Uterus (tissue), 4 donors: ENCODE results near the gene IFT22. TPM values are rescaled to one million over a fixed set of nuclear protein-coding genes. Genes with fewer than 3 reads are reported as not detected.
A peak's percentile ranks its signal among the peaks of the same experiment; 100 is the strongest.
"Not testable (repeated sequence)": the region's sequence is repeated elsewhere in the genome, so short reads cannot be mapped to it uniquely, and the experiment has no call there.

Experiments
- DNase-seq, 2 donors: peaks; one replicate each; pipeline ENCODE4 v3.0.0-alpha.2; 2019 to 2020
- H3K27ac ChIP-seq, 2 donors: fragments of 200-600 bp; sonication (generic); 1 replicate in 1 of 2; 2 replicates in 1 of 2; pipeline ENCODE4 v1.5.1; 2016 to 2018
- H3K27me3 ChIP-seq, 2 donors: fragments of 200-600 bp; sonication (generic); one replicate each; pipeline ENCODE4 v1.5.1; 2018 to 2019; ENCODE audit warnings: control low read depth in 1 of 2
- H3K36me3 ChIP-seq, 2 donors: fragments of 200-600 bp; sonication (generic); one replicate each; pipeline ENCODE4 v1.5.1; 2019; ENCODE audit warnings: control low read depth in 1 of 2
- H3K4me1 ChIP-seq, 2 donors: fragments of 200-600 bp; sonication (generic); one replicate each; pipeline ENCODE4 v1.5.1; 2018 to 2019; ENCODE audit warnings: control low read depth in 1 of 2
- H3K4me3 ChIP-seq, 2 donors: fragments of 200-600 bp; sonication (generic); 1 replicate in 1 of 2; 2 replicates in 1 of 2; pipeline ENCODE4 v1.5.1; 2018 to 2019; ENCODE audit warnings: mild to moderate bottlenecking in 1 of 2
- H3K9me3 ChIP-seq, 2 donors: fragments of 200-600 bp; sonication (generic); one replicate each; pipeline ENCODE4 v1.5.1; 2019; ENCODE audit warnings: control low read depth in 1 of 2
- POLR2A ChIP-seq, 2 donors: fragments of 450-650 bp; IDR thresholded peaks; one replicate each; pipeline ENCODE4 v1.6.1; 2016; ENCODE audit warnings: antibody characterized with exemption in 2 of 2, mild to moderate bottlenecking in 1 of 2, moderate library complexity in 1 of 2
- intact Hi-C: fragments of 100-400 bp; cut with DNase I; formaldehyde crosslinking; loops from one replicate; pipeline ENCODE4 v1.15.1; 2023; ENCODE audit warnings: low total_unique reads
- total RNA-seq, 4 donors: library from RNA; depleted of rRNA in 3 of 4; stranded (reverse); fragments of >200 nt in 3 of 4; gene quantifications; one replicate each; pipeline versions ENCODE4 v1.1.0 to v1.2.4, GENCODE V29; 2014 to 2023
- TF ChIP-seq, protein P1 (sequence below), 4 experiments: fragments of 200-600 bp in 2 of 4; fragments of 450-650 bp in 2 of 4; sonication (generic) in 2 of 4; IDR thresholded peaks; one replicate each; pipeline ENCODE4 v1.5.1; 2016 to 2019; ENCODE audit warnings: antibody characterized with exemption in 4 of 4, mild to moderate bottlenecking in 2 of 4, moderate library complexity in 1 of 4
- donor health status: DM: yes; HTN: yes; CAD: no.

The IFT22 gene
- total RNA-seq, 4 donors from 2014 or later = 7.1 to 43.5 (median 27.6) TPM

DNA sequence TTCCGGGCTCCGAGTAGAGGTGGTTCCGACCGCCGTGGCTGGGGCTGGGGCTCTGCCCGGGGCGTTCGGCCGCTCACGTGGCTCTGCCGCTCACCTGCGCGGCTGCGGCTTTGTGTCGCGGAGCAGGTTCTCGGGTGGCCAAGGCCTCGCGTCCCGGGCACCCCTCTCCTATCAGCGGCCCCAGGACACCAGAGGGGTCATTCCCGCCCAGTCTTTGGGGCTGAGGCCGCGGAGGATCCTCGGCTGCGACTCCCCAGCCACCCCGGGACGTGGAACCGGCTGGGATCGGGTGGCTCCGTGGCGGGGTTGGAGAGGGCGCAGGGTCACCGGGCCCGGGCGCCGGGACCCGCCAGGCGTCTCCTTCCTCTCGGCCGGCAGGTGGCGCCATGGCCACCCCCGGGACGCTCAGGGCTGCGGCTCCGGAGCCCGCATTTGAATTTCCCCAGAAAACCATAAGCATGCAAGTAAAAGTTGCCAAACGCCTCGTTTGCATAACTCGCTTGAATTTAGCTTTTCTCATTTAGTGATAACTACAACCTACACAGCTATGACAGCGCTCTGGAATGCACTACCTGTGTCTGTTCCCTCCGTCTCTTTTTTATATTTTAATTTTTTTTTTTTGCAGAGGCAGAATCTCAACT, 42.2 kb upstream of the IFT22 start:
- Histone ChIP-seq H3K4me3 (peak overlapping the region; percentile 37 to 46), H3K27ac (no peak overlapping the region), H3K27me3 (peaks cover 0 to 3% of the 10 kb centered on the region in 2 donors), H3K4me1 (no peaks in the 10 kb centered on the region), H3K9me3 (no peaks in the 10 kb centered on the region), H3K36me3 (no peaks in the 10 kb centered on the region)
- intact Hi-C loops = no loop called here
- DNase-seq = peak; percentile 22 to 40
- TF ChIP-seq, protein P1, sequence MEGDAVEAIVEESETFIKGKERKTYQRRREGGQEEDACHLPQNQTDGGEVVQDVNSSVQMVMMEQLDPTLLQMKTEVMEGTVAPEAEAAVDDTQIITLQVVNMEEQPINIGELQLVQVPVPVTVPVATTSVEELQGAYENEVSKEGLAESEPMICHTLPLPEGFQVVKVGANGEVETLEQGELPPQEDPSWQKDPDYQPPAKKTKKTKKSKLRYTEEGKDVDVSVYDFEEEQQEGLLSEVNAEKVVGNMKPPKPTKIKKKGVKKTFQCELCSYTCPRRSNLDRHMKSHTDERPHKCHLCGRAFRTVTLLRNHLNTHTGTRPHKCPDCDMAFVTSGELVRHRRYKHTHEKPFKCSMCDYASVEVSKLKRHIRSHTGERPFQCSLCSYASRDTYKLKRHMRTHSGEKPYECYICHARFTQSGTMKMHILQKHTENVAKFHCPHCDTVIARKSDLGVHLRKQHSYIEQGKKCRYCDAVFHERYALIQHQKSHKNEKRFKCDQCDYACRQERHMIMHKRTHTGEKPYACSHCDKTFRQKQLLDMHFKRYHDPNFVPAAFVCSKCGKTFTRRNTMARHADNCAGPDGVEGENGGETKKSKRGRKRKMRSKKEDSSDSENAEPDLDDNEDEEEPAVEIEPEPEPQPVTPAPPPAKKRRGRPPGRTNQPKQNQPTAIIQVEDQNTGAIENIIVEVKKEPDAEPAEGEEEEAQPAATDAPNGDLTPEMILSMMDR (IDR thresholded peaks at IDR 0.05) = peak; percentile 71 to 91 (median 81)
- no peak for TF ChIP-seq POLR2A (IDR thresholded peaks at IDR 0.05)

DNA sequence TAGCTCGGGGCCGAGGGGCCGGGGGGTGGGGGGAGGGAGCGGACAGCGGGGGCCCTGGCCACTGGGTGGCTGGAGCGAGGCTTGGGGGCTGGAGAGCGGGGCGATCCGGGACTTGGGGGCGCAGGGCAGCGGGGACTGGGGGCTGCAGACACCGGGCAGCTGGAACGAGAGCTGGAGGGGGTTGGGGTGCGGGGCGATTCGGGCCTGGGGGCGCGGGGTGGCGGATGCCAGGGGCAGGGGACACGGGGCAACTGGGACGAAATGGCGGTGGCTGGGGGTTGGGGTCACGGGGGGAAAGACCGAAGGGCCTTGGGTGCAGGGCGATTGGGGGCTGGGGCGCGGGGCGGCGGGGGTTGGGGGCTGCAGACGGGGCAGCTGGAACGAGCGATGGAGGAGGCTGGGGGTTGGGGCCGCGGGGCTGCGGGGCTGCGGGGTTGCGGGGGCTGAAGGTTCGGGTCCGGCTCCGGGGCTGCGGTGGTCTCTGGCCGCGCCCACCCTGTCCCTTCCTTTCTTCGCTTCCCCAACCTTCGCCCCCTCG, 41.7 kb upstream of the IFT22 start:
- peak overlapping the region; percentile 37 to 46 for H3K4me3 ChIP-seq
- no peaks in the 10 kb centered on the region for H3K9me3 ChIP-seq
- peaks cover 0 to 3% of the 10 kb centered on the region in 2 donors for H3K27me3 ChIP-seq
- H3K4me1 ChIP-seq = no peaks in the 10 kb centered on the region
- no peak for TF ChIP-seq POLR2A (IDR thresholded peaks at IDR 0.05)
- TF ChIP-seq, protein P1 (IDR thresholded peaks at IDR 0.05) = no peak
- no peak overlapping the region for H3K27ac ChIP-seq
- no peaks in the 10 kb centered on the region for H3K36me3 ChIP-seq
- DNase-seq = no peak
- intact Hi-C loops = no loop called here

DNA sequence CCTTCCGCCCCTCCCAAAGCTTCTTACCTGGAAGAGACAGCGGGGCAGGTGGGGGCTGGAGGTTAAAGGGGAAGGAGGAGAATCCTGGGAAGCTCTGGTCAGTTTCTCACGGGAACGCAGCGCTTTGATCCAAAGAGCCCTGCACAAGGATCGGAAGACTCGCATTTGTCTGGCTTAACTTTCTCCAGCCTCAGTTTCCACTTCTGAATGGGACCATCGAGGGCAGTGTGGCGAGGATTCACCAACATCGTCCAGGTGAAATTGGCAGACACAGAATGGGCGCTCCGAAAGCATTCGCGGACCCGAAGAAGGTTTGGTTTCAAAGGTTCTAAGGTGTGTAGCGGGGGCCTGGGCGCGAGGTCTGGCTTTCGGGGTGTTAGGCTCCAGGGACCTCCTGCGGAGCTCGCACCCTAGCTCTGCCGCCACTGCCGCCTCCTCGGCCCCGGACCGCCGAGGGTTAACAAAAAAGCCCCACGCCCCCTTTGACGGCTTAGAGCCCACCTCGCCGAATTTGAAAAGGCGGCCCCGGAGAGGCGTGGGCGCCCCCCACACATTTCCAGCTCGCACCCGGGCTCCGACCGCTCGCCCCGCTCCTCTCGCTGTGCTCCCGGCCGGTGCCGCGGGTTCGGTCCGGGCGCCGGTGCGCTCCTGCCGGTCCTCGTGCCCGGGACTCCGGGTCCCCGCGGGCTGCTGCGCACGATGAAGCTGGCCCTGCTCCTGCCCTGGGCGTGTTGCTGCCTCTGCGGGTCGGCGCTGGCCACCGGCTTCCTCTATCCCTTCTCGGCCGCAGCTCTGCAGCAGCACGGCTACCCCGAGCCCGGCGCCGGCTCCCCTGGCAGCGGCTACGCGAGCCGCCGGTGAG, 41.0 kb upstream of the IFT22 start, which contains the start of gene COL26A1:
TSS of gene COL26A1 (plus strand) at position 542 of the 862 bp plus-strand sequence. CDS start at position 700, 158 bp downstream.
- peak in 1 of 2 donors; percentile 19 for DNase-seq
- Histone ChIP-seq H3K36me3 (no peaks in the 10 kb centered on the region), H3K4me1 (no peaks in the 10 kb centered on the region), H3K9me3 (no peaks in the 10 kb centered on the region), H3K4me3 (peak within 1 kb of the TSS; percentile 37 to 46), H3K27ac (no peak within 1 kb of the TSS), H3K27me3 (peaks cover 0 to 3% of the 10 kb centered on the region in 2 donors)
- intact Hi-C loops = no loop called here
- TF ChIP-seq, protein P1 (IDR thresholded peaks at IDR 0.05) = no peak
- no peak for TF ChIP-seq POLR2A (IDR thresholded peaks at IDR 0.05)

DNA sequence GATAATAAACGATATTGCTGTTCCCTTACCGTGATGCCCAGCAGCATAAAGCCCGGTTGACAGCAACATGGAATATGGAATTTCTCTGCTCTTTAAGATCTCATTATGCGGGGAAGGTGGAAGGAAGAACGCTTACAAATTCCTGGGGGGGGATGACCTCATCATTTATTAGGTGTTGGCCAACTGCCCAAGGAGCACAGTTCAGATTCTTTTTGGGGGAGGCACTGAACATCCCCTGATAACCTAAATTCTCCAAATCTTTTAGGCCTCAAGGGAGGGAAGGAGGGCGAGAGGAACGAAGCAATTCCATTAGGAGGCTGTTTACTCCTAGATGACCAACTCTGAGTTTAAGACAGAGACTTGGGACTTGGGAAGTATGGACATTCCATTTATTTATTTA, 35.8 kb upstream of the IFT22 start:
- no peak overlapping the region for H3K27ac ChIP-seq
- TF ChIP-seq POLR2A (IDR thresholded peaks at IDR 0.05) = no peak
- TF ChIP-seq, protein P1 (IDR thresholded peaks at IDR 0.05) = no peak
- no peaks in the 10 kb centered on the region for H3K27me3 ChIP-seq
- no peaks in the 10 kb centered on the region for H3K9me3 ChIP-seq
- H3K36me3 ChIP-seq = no peaks in the 10 kb centered on the region
- H3K4me3 ChIP-seq = no peak overlapping the region
- intact Hi-C loops = no loop called here
- DNase-seq = no peak
- H3K4me1 ChIP-seq = no peaks in the 10 kb centered on the region

DNA sequence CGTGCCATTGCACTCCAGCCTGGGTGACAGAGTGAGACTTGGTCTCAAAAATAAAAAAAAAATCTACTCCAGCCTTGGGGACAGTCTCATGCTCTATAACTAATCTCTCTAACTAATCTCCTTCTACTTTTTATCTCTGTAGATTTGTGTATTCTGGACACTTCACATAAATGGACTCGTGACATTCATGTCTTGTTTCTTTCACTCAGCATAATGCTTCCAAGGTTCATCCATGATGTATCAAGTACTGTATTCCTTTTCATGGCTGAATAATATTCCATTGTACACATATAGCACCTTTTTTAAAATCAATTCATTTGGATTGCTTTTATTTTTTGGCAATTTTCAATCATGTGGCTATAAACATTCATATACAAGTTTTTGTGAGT, 31.3 kb upstream of the IFT22 start:
- intact Hi-C loops = no loop called here
- TF ChIP-seq POLR2A (IDR thresholded peaks at IDR 0.05) = no peak
- TF ChIP-seq, protein P1 (IDR thresholded peaks at IDR 0.05) = no peak
- H3K27me3 ChIP-seq = no peaks in the 10 kb centered on the region

DNA sequence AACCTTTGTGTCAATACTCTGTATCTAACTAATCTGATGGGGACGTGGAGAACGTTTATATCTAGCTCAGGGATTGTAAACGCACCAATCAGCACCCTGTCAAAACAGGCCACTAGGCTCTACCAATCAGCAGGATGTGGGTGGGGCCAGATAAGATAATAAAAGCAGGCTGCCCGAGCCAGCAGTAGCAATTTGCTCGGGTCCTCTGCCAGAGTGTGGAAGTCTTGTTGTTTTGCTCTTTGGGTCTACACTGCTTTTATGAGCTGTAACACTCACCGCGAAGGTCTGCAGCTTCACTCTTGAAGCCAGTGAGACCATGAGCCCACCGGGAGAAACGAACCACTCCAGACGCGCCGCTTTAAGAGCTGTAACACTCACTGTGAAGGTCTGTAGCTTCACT, 27.7 kb upstream of the IFT22 start:
- H3K27ac ChIP-seq, DNase-seq, H3K9me3 ChIP-seq, intact Hi-C loops, H3K4me1 ChIP-seq, H3K36me3 ChIP-seq, H3K27me3 ChIP-seq, H3K4me3 ChIP-seq: not testable (repeated sequence)

More for the DNA sequence above, 31.3 kb upstream of the IFT22 start:
- H3K4me1 ChIP-seq = no peaks in the 10 kb centered on the region
- DNase-seq = no peak
- no peaks in the 10 kb centered on the region for H3K36me3 ChIP-seq
- H3K27ac ChIP-seq = no peak overlapping the region
- no peak overlapping the region for H3K4me3 ChIP-seq
- H3K9me3 ChIP-seq = no peaks in the 10 kb centered on the region

DNA sequence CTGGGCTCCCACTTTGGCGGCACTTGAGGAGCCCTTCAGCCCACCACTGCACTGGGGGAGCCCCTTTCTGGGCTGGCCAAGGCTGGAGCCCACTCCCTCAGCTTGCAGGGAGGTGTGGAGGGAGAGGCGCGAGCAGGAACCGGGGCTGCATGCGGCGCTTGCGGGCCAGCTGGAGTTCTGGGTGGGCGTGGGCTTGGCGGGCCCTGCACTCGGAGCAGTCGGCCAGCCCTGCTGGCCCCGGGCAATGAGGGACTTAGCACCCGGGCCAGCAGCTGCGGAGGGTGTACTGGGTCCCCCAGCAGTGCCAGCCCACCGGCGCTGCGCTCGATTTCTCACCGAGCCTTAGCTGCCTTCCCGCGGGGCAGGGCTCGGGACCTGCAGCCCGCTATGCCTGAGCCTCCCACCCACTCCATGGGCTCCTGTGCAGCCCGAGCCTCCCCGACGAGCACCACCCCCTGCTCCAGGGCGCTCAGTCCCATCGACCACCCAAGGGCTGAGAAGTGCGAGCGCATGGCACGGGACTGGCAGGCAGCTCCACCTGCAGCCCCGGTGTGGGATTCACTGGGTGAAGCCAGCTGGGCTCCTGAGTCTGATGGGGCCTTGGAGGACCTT, 26.9 kb upstream of the IFT22 start:
- H3K36me3 ChIP-seq, H3K4me3 ChIP-seq, H3K9me3 ChIP-seq, intact Hi-C loops, H3K4me1 ChIP-seq, H3K27ac ChIP-seq, DNase-seq, H3K27me3 ChIP-seq: not testable (repeated sequence)
